Testis (tissue), 2 donors: ENCODE results near the gene MOXD1.
A peak's percentile ranks its signal among the peaks of the same experiment; 100 is the strongest.

Experiments
- CTCF ChIP-seq, 3 experiments: fragments of 450-650 bp in 2 of 3; fragments of 200-600 bp in 1 of 3; sonication (generic) in 1 of 3; IDR thresholded peaks; one replicate each; pipeline ENCODE4 v1.5.1; 2016 to 2019; ENCODE audit warnings: antibody characterized with exemption in 3 of 3, mild to moderate bottlenecking in 2 of 3, moderate library complexity in 1 of 3
- POLR2A ChIP-seq: fragments of 450-650 bp; IDR thresholded peaks from one replicate; pipeline ENCODE4 v1.6.1; 2017; ENCODE audit warnings: antibody characterized with exemption, mild to moderate bottlenecking, moderate library complexity

- TF ChIP-seq POLR2A (no peak), CTCF (IDR thresholded peaks at IDR 0.05) (peak in 2 of 3 experiments; percentile 32 to 53)
Observed at GRCh38 chr6:132298344-132298949, 102.8 kb downstream of the MOXD1 start.
